GM18909 (cell line): ENCODE measurements around the gene MAST3.
A peak's percentile ranks its signal among the peaks of the same experiment; 100 is the strongest.

Experiments
- ATAC-seq: cut with Tn5 transposase; IDR thresholded peaks from one replicate; pipeline ENCODE4 v1.9.1; 2021; ENCODE audit warnings: mild to moderate bottlenecking; ENCODE audit not compliant: unreplicated experiment, poor library complexity

Gene MAST3

DNA sequence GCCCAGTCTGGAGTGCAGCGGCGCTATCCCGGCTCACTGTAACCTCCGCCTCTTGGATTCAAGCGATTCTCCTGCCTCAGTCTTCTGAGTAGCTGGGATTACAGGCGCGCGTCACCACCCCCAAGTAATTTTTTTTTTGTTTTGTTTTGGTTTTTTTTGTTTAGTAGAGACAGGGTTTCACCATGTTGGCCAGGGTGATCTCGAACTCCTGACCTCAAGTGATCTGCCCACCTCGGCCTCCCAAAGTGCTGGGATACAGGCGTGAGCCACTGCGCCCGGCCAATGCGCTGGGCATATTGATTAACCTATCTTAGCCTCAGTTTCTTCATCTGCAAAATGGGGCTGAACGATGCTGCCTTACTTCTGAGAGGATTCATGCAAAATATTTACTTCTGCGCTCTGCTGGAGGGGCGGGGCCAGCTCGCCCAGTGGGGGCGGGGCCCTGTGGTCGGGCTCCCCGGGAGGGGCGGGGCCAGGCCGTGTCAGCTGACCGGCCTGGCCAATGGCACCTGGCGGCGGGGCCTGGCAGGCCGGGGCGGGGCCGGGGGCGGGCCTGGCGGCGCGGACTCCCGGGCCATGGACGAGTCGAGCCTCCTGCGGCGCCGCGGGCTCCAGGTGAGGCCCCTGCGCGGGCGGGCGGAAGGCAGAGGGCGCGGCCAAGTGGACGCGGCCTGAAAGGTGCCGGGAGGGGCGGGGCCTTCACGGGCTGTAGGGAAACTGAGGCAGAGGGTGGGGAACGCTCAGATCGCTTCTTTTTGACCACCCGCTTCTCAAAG is at the start of gene MAST3:
TSS of gene MAST3 (plus strand) at position 562 of the 776 bp plus-strand sequence. CDS start at position 577, 15 bp downstream.
- ATAC-seq = peak; percentile 60

DNA sequence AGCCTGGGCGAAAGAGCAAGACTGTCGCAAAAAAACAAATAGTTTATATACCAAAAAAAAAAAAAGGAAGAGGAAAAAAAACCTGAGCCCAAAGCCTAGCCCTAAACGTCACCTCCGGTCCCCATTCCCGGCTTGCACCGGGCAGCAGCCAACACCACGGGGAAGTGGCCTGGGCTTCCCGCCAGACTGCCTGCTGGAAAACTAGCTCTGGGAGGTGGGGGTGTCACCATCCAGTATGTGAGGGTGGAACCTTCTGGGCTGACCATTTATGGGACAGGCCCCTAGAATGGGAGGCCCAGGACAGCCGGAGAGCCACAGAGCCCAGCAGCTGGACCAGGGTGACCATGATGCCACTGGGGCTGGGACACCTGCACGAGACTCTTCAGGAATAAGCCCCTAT is 48.2 kb upstream of the MAST3 start:
- no peak for ATAC-seq

DNA sequence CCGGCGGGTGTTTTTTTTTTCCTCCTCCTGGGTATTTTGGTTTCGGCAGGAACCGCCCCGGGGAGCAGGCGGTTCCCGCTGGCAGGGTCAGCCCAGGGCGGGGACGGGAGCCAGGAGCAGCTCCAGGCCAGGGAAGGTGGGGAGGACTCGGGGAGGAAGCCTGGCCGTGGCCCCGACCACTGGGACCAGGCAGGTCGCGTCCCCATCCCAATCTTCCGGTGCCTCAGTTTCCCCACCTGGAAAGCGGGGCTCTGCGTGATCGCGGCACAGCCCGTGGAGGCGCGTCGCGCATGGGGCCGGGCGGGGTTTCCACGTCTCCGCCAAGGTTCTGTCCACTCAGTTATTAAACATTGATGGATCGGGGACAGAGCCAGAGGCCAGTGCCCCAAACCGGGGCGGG is 45.7 kb upstream of the MAST3 start:
- ATAC-seq = no peak

DNA sequence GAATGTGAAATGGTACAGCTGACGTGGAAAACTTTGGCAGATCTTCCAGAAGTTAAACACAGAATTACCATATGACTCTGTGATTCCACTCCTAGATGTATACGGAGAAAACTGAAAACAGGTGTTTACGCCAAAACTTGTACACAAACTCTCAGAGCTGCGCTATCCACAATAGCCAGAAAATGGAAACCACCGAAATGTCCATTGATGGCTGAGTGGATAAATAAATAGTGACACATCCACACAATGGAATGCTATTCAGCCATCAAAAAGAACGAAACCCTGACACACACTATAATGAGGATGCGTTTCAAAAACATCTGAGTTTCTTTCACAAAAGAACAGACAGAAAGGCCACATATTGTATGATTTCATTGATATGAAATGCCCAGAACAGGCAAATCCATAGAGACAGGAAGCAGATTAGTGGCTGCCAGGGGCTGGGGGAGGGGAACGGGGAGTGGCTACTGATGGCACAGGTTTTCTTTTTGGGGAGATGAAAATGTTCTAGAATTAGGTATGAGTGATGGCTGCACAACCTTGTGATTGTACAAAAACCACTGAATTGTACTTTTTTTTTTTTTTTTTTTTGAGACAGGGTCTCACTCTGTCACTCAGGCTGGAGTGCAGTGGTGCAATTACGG is 43.9 kb upstream of the MAST3 start:
- no peak for ATAC-seq

DNA sequence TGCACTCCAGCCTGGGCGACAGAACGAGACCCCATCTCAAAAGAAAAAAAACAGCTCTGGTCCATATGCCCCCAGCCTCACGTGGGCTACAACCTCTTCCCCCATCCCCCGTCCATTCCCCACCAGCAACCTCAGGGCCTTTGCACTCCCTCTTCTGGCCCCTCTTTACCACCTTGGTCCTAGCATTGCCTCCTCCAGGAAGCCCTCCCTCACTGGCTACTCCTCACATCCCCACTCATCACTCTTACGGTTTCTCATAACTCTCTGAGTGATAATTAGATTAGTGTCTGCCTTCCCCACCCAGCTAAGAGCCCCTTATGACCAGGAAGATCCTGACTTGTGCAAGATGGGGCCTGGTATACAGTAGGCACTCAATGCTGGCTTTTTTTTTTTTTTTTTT is 41.6 kb upstream of the MAST3 start:
- no peak for ATAC-seq

DNA sequence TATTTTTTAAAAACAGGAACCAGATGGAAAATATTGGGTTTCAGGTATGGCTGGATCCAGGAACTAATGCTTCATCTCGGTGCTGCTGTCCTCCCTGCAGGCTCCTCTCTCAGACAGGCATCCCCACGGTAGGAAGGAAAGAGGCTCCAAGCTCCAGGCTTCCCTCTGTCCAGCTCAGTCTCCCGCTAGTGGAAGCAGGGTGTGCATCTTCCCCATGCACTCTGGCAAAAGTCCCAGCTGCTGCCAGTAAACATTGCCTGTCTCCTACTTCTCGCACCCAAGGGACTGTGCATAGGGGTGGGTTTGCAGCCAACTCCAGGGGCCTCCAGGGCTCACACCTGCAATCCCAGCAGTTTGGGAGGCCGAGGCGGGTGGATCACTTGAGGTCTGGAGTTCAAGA is 40.0 kb upstream of the MAST3 start:
- ATAC-seq = no peak

DNA sequence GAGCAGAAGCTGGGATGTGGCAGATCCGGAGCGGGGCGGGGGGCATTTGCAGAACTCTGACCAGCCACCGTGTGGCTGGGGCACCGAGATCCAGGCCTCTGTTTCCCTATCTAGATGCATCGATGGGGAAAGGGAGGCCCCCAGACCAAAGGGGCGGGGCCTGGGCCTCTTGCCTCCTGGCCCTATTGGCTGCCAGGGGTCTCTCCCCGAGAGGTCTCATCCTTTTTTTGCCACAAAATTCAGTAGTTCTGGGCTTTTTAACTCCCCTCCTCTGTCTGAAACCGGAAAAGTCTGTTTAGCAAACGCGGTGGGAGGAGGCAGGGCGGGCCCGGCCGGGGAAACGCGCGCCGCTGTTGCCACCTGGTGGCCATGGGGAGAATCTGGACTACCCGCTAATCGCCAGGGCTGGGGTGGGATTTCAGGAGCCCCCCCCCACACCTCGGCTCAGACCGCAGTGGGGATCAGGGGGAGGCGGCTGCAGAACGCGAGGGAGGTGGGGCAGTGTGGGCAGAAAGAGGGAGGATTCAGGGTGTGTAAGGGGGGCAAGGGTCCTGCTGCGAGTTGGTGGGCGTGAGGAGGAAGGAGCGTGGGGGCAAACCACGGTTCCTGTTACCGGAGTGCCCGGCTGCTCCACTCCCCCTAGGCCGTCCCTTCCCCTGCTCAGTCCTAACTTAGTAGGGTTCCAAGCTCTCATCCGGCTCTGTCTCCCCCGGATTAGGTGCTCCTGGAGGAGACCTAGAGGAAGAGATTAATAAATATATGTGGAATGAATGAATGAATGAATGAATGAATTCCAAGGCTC is 39.2 kb upstream of the MAST3 start:
- ATAC-seq = peak; percentile 55

DNA sequence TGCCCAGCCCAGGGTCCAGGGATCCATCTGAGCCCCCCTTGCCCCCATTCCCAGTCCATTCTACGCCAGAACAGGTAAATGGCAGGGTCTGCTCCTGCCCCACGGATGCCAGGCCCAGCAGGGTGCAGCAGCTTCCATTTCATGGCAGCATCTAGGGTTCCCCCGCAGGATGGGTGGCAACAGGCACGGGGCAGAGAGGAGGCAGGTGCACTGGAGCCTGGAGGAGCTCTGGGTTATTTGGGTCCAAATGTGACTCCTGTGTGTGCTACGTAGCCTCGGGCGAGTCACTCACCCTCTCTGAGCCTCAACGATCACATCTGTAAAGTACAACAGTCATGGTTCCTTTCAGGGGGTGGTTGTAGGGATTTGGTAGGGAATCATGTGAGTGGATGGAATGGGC is 38.3 kb upstream of the MAST3 start:
- no peak for ATAC-seq

DNA sequence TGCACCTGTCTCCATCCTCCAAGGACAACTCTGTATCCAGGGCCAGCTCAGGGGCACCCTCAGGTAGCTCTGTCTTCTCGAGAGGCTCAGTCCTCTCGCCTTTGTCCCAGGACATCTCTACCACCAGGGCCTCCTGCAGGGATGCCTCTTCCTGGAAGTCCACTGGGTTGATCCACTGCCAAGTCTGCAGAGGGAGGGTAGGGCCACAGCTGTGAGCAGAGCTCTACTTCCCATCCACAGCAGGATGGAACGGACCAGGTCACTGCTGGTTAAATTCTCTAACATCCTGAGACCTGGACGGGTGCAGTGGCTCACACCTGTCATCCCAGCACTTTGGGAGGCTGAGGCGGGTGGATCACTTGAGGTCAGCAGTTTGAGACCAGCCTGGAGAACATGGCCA is 37.7 kb upstream of the MAST3 start:
- no peak for ATAC-seq

DNA sequence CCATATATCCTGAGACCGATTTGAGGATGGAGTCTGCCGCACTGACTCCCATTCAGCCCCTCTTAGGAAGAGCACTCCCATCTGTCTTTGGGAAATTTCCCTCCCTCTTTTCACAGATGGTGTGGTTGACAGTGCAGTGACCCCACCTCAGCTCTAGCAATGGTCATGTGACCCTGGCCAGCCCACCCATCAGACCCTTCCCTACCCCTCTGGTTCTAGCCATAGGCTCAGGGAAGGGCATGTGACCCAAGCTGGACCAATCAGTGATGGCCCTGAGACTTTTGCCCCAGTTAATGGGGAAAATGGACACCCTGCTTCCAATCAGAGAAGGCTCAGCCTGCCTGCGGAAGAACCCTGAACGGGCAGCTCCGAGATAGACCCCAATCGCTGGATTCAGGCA is 37.1 kb upstream of the MAST3 start:
- no peak for ATAC-seq

DNA sequence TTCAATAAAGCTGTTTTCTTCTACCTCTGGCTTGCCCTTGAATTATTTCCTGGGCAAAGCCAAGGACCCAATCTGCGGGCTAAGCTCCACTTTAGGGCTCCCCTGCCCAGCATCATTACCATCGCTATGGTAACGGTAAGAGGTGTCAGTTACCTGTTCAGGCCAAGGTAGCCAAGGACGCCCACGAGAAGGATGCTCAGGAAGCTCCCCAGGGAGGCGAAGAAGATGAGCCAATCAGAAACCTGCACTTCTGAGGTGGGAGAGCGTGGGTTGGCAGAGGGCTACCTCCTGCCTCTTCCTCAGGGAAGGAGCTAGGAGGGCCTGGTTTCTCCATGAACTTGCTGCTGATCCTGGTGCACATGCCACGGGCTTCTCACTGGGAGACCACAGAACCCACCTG is 35.5 kb upstream of the MAST3 start:
- no peak for ATAC-seq

DNA sequence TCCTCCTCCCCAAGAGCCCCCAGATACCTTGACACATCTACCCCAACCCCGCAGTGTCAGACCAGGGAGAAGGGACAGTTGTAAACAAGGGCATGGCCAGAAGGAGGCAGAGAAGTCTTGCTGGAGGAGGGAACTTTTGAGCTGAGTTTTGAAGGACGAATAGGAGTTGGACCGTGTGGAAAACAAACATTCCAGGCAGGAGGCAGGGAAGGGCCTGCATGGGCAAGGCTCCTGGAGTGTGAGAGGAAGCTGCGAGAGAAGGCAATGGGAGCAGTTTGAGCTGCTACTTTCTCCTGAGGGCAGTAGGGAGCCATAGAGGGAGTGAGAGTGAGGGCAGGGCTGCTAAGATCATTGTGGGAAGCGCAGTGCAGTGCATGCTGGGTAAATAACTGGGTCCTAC is 34.1 kb upstream of the MAST3 start:
- ATAC-seq = no peak

DNA sequence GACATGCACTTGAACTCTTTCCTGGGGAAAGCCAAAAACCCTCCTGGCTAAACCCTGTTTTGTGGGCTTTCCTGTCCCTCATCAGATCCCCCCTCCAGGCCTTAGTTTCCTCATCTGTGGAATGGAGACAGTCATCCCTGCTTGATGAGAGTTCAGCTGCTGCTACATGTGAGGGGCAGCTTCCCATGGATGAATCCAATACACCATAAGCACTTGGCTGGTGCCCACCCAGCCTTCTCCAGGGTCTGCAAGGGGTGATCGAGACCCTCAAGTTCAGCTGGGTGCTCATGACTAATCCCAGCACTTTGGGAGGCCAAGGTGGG is 32.4 kb upstream of the MAST3 start:
- no peak for ATAC-seq

DNA sequence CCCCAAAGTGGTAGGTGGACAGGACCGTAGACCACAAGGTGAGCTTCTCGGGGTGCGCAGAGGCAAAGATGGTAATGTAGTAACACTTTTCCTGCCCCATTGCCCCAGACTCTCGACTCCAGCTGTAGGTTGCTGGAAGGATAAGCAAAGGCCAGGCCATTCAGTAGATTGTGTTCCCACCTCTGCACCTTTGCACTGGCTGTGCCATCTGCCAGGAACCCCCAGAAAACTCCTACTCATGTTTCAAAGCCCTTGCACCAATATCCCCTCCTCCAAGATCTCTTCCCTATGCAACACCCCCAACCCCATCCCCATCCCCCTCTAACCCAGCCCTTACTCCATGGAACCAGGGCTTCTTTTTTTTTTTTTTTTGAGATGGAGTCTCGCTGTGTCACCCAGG is 29.2 kb upstream of the MAST3 start:
- no peak for ATAC-seq

DNA sequence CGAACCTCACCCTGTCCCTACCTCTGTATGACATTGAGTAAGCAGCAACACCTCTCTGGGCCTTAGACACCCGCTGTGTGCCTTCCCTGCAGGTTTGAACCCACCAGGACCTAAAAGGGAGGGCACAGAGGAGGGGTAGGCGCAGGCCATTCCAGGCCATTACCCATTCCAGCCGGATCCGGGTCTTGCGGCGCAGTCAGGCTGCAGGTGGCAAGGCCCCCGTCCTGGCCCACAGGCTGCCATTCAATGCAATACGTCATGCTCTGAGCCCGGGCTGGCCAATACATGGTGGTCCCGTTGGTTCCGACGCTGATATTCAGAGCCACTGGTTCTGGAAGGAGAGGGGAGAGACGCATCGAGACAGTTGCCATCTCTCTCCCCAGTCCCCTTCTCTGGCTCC is 28.2 kb upstream of the MAST3 start:
- no peak for ATAC-seq

DNA sequence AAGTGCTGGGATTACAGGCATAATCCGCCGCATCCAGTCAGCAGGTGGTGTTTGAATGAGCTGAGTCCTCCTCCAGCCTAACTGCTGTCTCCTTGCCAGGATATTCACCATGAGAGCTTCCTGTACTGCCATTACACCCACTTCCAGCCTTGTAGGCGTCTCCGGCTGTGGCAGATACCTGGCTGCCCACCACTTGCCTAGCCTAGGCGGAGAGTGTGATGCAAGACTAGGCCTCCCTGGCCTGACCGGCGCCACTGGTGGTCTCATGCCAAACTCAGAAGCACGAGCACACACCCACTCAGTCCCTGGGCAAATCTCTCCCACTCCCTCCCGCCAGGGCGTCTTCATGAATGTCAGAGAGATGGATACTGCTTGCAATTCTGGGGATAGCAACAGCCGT is 27.4 kb upstream of the MAST3 start:
- ATAC-seq = no peak

DNA sequence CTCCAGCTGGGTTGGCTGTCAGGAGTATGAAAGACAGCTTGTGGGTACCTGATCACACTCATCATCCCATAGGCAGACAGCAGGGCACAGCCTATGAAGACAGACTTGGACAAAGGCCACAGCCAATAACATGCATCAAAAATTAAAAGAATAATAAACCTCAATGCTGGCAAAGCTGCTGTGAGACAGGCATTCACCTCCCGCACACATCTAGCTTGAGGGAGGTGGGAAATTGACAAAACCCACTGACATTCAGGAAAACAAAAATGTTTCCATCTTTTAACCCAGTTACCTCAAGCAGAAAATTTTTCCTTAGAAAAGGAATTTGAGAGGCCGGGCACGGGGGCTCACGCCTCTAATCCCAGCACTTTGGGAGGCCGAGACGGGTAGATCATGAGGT is 25.2 kb upstream of the MAST3 start:
- no peak for ATAC-seq

DNA sequence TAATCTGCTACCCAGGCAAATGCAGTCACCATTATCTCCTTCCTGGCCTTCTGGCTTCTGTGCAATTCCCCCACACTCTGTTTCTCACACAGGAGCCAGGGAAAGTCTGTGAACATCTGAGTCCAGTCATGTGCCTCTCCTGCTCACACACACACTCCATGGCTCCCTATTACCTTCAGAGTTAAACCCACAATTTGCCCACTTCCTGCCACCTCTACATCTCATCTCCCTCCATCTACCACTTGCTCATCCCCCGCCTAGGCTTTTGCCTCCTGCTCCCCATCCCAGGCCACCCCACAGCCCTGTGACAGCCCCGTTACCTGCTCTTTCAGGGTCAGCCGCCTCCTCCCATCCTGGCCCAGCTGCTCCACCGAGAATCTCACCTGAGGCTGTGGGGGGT is 24.4 kb upstream of the MAST3 start:
- no peak for ATAC-seq

DNA sequence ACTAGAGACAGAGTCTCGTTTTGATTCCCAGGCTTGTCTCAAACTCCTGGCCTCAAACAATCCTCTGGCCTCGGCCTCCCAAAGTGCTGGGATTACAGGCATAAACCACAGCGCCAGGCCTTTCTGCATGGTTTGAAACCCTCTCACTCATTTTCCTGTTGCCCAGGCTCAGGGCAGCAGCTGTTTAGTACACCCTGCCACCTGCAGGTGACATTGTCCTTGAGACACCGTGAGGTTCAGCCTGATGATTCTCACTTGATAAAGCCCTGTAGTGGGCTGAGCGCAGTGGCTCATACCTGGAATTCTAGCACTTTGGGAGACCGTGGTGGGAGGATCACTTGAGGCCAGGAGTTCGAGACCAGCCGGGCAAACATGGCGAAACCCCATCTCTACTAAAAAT is 23.4 kb upstream of the MAST3 start:
- ATAC-seq = no peak

DNA sequence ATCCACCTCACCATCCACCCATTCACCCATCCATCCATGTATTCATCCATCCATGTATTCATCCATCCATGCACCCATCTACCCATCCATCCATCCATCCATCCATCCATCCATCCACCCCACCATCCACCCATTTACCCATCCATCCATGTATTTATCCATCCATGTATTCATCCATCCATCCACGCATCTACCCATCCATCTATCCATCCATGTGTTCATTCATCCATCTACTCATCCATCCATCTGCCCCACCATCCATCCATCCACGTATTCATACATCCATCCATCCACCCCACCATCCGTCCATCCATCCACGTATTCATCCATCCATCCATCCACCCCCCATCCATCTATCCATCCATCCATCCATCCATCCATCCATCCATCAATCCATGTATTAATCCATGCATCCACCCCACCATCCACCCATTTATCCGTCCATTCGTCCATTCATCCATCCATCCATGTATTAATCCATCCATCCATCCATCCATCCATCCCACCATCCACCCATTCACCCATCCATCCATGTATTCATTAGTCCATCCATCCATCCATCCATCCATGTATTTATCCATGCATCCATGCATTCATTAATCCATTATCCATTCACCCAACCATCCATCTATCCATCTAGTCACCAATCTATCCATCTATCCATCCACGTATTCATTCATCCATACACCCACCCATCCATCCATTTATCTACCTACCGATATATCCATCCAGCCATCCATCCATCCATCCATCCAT is 13.5 kb upstream of the MAST3 start:
- ATAC-seq = no peak
